Left renal cortex interstitium (tissue), 4 donors: ENCODE measurements around the gene FILIP1. TPM values are rescaled to one million over a fixed set of nuclear protein-coding genes. Genes with fewer than 3 reads are reported as not detected.

Experiments used
- DNase-seq, 4 donors: peaks; one replicate each; pipeline ENCODE4 v3.0.0-alpha.2; 2013; ENCODE audit warnings: low read depth in 4 of 4, low spot score in 2 of 4, missing footprints in 1 of 4
- polyA plus RNA-seq, 4 donors: library from polyadenylated mRNA; unstranded; fragments of 120-200 nt; gene quantifications; one replicate each; pipeline ENCODE4 v1.2.1, GENCODE V29; 2013; ENCODE audit not compliant: insufficient read length in 4 of 4

Gene FILIP1
- polyA plus RNA-seq, 4 donors, result 2.4 to 3.2 (median 3.0) TPM

- DNase-seq, result no peak
These were observed 187.5 kb downstream of the FILIP1 start for GRCh38 chr6:75306064-75306463.

GRCh38 chr6:75305573-75305972, 188.0 kb downstream of the FILIP1 start:
- no peak for DNase-seq

GRCh38 chr6:75302280-75302679, 191.3 kb downstream of the FILIP1 start:
- no peak for DNase-seq

- DNase-seq, result no peak
These were observed 192.1 kb downstream of the FILIP1 start for GRCh38 chr6:75301537-75301936.

- DNase-seq, result no peak
These were observed 192.5 kb downstream of the FILIP1 start for GRCh38 chr6:75301088-75301487.

GRCh38 chr6:75300531-75300855, 193.1 kb downstream of the FILIP1 start:
- no peak for DNase-seq

- DNase-seq, result no peak
These were observed 193.6 kb downstream of the FILIP1 start for GRCh38 chr6:75299801-75300530.

- DNase-seq, result peak in 1 of 4 donors; percentile 56
These were observed 196.5 kb downstream of the FILIP1 start for GRCh38 chr6:75296811-75297779.

GRCh38 chr6:75292555-75292954, 201.0 kb downstream of the FILIP1 start:
- DNase-seq, result no peak

GRCh38 chr6:75291744-75292143, 201.9 kb downstream of the FILIP1 start:
- DNase-seq, result no peak

GRCh38 chr6:75291331-75291730, 202.3 kb downstream of the FILIP1 start:
- DNase-seq, result no peak

- DNase-seq, result no peak
These were observed 203.3 kb downstream of the FILIP1 start for GRCh38 chr6:75290136-75290945.

- DNase-seq, result no peak
These were observed 205.6 kb downstream of the FILIP1 start for GRCh38 chr6:75288023-75288422.

GRCh38 chr6:75287424-75287823, 206.2 kb downstream of the FILIP1 start:
- DNase-seq, result no peak

GRCh38 chr6:75286955-75287354, 206.6 kb downstream of the FILIP1 start:
- DNase-seq, result no peak

- DNase-seq, result no peak
These were observed 208.3 kb downstream of the FILIP1 start for GRCh38 chr6:75285283-75285639.

GRCh38 chr6:75284632-75285282, 208.8 kb downstream of the FILIP1 start, which contains the start of gene TMEM30A:
TSS of gene TMEM30A (minus strand) at chr6:75284792. CDS start at chr6:75284638, 154 bp downstream.
- DNase-seq, result peak; percentile 88 to 97 (median 95)

- DNase-seq, result peak in 3 of 4 donors; percentile 45 to 49 (median 47)
These were observed 209.5 kb downstream of the FILIP1 start for GRCh38 chr6:75283907-75284631.

- DNase-seq, result no peak
These were observed 210.9 kb downstream of the FILIP1 start for GRCh38 chr6:75282706-75283105.

GRCh38 chr6:75281653-75282052, 211.9 kb downstream of the FILIP1 start:
- DNase-seq, result no peak
